Glomerular endothelial cell (primary cell): ENCODE data around the gene PARD3. TPM values are rescaled to one million over a fixed set of nuclear protein-coding genes. Genes with fewer than 3 reads are reported as not detected.

ENCODE experiments used
- DNase-seq: peaks from one replicate; pipeline ENCODE4 v3.0.0-alpha.2; 2011; ENCODE audit warnings: low read depth, low spot score; ENCODE audit errors: extremely low read depth
- total RNA-seq: library from RNA; depleted of rRNA; stranded (reverse); fragments of >200 nt; gene quantifications from 2 replicates; pipeline ENCODE4 v1.2.3, GENCODE V29; 2015

Gene PARD3
- total RNA-seq, 1 donor from 2014 or later, result 23.0 TPM

- no peak for DNase-seq
Measured at GRCh38 chr10:34593930-34594329, 221.2 kb downstream of the PARD3 start.

- no peak for DNase-seq
Measured at GRCh38 chr10:34593374-34593890, 221.7 kb downstream of the PARD3 start.

- DNase-seq, result no peak
Measured at GRCh38 chr10:34590793-34591192, 224.3 kb downstream of the PARD3 start.

- DNase-seq, result no peak
Measured at GRCh38 chr10:34589275-34589674, 225.8 kb downstream of the PARD3 start.

GRCh38 chr10:34587680-34588019 lies 227.4 kb downstream of the PARD3 start:
- no peak for DNase-seq

GRCh38 chr10:34587002-34587679 lies 228.0 kb downstream of the PARD3 start:
- DNase-seq, result no peak

DNA sequence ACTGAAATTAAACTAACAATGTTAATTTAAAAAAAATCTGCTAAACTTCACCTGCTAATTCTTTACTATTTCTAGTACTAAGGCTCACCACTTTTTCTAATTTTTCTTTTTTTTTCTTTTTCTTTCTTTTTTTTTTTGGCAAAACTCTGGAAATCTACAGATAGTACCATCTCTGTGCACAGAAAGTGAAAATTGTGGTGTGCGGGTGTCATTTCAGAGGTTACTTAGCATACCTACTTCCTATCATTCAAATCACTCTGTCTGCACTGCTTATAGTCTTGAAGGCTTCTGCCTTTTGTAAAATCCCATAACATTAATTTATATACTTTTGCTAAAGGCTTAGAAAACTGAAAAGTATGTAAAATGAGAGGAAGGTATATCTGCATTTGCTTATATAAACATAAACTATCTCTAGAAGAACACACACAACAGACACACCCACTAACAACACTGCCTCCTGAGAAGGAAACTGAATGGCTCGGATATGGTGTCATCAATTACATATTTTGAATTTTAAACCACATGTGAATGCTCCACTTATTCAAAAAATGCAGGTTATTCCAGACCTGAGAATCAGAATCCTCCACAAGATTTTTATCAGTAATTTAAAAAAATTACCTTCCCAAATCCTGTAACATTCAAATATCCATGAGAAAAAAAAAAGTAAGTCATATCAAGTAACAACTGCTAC lies 229.5 kb downstream of the PARD3 start:
- no peak for DNase-seq

DNA sequence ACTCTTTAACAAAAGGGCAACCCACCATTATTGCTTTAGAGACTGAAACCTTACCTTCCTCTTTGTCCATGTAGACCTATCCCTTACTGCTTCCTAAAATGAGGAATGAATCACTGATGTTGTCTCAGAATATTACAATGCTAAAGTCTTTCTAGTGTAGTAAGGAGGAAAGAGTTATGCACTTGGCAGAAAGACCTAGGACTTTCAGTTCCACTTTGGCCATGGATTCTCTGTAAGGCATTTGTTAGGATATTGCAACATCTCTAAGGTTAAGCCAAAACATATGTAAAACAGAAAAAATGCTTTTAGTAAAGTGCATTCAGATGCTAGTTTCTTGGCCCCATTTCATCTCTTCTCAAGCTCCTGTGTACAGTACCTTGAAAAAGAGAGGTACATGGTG lies 230.9 kb downstream of the PARD3 start:
- DNase-seq, result no peak

DNA sequence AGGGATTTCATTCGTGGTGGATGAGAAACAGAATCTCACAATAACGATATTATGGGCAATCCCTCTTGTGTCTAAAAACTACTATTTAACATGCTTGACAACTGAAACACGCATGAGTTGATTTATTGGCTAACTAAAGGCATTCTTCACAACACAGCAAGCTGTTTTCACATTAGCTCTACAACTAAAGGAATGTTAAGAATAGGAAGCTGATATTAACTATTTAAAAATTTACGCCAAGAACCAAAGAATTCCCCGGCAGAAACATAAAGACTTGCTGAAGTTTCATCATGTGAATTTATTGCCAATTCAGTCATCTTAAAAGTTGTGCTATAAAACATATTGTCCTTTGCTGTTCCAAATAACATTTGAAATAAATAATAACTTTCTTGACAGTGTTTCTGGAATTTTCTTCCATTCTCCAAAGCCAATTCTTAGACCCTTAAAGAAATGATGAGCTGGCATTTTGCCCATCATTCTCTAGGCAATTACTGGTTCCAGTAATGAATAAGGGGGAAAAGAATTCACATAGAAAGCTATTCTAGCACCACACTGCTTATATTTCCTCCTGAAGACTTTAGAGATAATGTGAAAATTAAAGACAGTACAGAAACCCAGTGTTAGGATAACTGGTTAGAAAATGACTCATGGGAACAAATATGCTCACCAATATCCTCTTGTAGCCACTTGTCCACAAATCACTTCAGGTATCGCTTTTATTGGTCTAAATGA lies 233.1 kb downstream of the PARD3 start:
- peak; percentile 50 for DNase-seq

DNA sequence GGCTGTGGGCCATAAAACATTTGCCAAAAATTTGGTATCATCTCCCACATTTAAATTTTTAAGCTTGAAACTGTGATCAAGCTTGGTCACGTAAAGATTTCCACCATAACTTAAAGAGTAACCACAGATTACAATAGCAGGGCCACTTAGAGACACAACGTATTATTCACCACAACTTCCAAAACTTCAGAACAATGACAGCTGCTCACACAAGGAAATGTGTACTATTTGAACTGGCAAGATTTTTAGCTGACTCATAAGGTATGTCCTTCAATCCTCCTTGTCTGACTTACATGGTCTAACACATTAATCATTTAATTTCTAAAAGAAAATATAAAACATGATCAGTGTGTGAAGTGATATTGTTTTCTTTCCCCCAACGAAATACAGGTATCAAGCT lies 234.5 kb downstream of the PARD3 start:
- DNase-seq, result peak; percentile 89

GRCh38 chr10:34580214-34580613 lies 234.9 kb downstream of the PARD3 start:
- DNase-seq, result no peak

- no peak for DNase-seq
Measured at GRCh38 chr10:34578468-34578867, 236.6 kb downstream of the PARD3 start.

DNA sequence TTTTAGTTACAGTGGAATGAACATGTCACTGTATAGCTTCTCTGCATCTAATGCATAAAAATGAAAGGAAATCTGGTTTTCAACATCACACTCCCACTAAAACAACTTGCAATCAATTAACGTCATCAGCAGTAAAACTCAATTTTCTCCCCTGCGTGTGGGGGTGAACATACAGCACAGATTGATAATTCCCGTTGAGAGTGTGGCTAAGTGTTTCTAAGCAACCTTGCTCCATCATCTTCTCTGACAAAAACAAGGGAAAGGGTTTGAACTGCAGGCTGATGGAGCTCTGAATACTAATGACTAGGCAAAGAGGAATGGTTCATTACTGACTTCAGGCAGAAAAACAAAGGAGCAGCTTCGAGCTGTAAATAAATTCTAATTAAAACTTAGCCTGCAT lies 238.3 kb downstream of the PARD3 start:
- DNase-seq, result no peak

- no peak for DNase-seq
Measured at GRCh38 chr10:34575882-34576281, 239.2 kb downstream of the PARD3 start.

GRCh38 chr10:34574353-34574934 lies 240.7 kb downstream of the PARD3 start:
- DNase-seq, result no peak

- no peak for DNase-seq
Measured at GRCh38 chr10:34570887-34571286, 244.2 kb downstream of the PARD3 start.

DNA sequence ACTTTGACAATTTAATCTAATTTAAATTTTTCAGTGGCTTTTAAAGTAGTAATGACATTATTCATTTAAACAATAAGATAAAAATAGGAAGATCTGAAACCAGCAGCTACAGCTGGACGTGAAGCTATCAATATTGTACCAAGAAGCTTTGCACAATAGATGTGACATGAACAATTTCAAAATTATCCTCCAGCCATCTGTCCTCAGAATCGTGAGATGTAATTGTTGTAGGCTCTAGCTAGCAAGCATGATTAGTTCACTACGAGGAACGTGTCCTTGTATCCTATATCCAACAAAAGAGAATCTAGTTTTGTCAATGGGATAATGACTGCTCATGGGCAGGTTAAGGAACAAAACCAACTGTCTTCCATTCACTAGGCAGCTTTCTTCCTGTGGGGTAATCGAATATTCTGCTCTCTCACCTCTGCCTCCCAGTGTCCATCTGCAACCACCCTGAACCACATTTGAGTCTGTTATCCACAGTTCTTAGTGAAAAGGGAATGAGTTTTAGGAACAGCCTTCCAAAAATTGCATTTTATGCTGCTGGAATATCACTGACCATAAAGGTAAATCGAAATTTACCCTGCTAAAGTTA lies 247.3 kb downstream of the PARD3 start:
- no peak for DNase-seq

DNA sequence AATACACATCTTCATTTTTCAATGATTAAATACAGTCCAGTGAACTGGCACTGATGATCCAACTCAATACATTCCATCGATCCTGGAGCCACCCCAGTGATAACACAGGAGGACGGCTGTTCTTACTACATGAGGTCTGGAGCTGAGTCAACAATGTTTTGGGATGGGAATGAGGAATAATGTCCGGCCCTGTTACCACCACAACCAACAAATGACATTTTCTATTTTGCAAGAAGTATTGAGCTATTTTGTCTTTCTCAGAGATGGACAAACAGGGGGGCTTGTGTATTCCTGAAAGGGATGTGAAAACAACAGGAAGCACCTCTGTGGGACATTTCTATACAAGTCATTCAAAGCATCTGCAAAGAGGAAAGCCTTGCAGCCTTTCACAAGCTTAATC lies 249.2 kb downstream of the PARD3 start:
- DNase-seq, result no peak

DNA sequence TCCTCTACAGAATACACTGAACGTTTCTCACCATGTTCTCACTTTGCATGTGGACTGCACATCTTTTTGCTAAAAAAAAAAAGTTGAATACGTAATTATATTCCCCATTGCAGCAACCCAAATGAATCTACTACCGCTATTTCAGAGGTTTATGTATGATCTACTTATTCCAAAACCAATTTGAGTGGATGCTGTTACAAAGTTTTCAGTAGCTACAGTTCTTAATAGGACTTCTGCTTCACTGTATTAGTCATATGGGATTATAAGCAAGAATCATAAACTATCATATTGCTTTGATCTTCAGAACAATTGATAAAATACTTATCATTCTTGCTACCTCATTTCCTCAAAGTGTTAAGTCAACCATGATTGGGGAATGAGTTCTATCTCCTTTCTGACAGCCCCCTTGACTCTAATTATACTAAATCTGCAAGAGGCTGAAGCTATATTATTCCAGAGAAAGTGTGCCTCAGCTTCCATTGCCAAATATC lies 257.0 kb downstream of the PARD3 start:
- no peak for DNase-seq

DNA sequence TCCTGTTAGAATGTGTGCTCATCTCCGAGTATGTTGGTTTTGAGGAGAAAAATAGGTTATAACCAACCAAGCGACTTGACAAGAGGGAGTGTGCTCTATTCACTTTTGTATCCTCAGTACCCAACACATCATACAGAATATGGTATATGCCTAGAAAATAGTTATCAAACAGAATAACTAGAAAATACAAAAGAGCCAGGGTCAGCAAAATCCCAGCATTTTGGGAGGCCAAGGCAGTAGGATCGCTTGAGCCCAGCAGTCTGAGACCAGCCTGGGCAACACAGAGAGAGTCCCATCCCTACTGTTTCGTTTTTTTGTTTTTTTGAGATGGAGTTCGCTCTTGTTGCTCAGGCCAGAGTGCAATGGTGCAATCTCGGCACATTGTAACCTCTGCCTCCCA lies 257.9 kb downstream of the PARD3 start:
- no peak for DNase-seq

DNA sequence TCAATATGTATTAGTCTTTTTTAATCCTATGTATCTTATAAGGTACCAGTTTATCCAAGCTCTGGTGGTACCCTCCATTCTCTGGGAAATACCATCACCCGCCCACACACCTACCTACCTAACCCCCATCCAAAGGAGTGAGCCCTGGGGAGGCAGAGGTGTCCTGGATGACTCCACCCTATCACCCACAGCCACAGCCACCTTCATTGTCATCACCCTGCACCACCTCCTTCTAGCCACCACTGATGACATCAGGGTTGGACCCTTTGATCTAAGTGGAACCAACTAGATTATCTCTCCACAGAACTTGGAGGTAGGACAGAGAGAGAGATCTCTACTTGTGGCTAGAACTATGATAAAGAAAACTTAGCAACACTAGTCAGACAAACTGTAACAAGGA lies 259.4 kb downstream of the PARD3 start:
- DNase-seq, result no peak
